Activated CD4-positive, alpha-beta T cell treated with anti-CD3 and anti-CD28 coated beads for 36 hours (primary cell): ENCODE measurements around the gene ZNF652. TPM values are rescaled to one million over a fixed set of nuclear protein-coding genes. Genes with fewer than 3 reads are reported as not detected.

Experiments
- ATAC-seq: fragments of 200-7000 bp; cut with Tn5 transposase; one replicate; pipeline ENCODE4 v1.10.0; 2021; ENCODE audit warnings: mild to moderate bottlenecking, moderate library complexity
- CTCF ChIA-PET: fragments of 350-600 bp; sonication (Branson Sonifier 250); formaldehyde crosslinking; loops from one replicate; lab custom pipeline; 2021; ENCODE audit warnings: antibody characterized with exemption; lab: Charles Lee
- POLR2A ChIA-PET: fragments of 350-600 bp; sonication (Branson Sonifier 250); formaldehyde crosslinking; loops from one replicate; lab custom pipeline; 2021; ENCODE audit warnings: antibody characterized with exemption, inconsistent platforms; lab: Charles Lee
- DNase-seq: peaks from one replicate; pipeline ENCODE4 v3.0.0-alpha.2; 2020
- H3K27ac Mint-ChIP-seq: one replicate; pipeline ENCODE4 v1.8.0; 2021; ENCODE audit warnings: mixed read lengths
- H3K27me3 Mint-ChIP-seq: one replicate; pipeline ENCODE4 v1.8.0; 2021; ENCODE audit warnings: mixed read lengths
- H3K36me3 Mint-ChIP-seq: one replicate; pipeline ENCODE4 v1.8.0; 2021; ENCODE audit warnings: low read depth, mixed read lengths
- H3K4me1 Mint-ChIP-seq: one replicate; pipeline ENCODE4 v1.8.0; 2021; ENCODE audit warnings: mixed read lengths
- H3K4me3 Mint-ChIP-seq: one replicate; pipeline ENCODE4 v1.8.0; 2021; ENCODE audit warnings: mild to moderate bottlenecking, moderate library complexity, mixed read lengths
- H3K9me3 Mint-ChIP-seq: one replicate; pipeline ENCODE4 v1.8.0; 2021; ENCODE audit warnings: low read depth, mixed read lengths
- intact Hi-C, 2 experiments: fragments of 100-400 bp; cut with DNase I in 1 of 2; cut with micrococcal nuclease in 1 of 2; formaldehyde crosslinking; loops; one replicate each; pipeline versions ENCODE4 v1.14.2 to v1.15.1; 2022 to 2024; cut with DNase I, micrococcal nuclease
- total RNA-seq, 2 experiments: library from RNA; stranded (reverse); gene quantifications; one replicate each; pipeline ENCODE4 v1.2.3, GENCODE V29; 2021

The ZNF652 gene
- total RNA-seq, 2 experiments from 2014 or later, result 5.2 to 7.0 TPM

GRCh38 chr17:49358641-49359247 lies 3.3 kb downstream of the ZNF652 start:
- POLR2A ChIA-PET, result interaction anchor here (0.6 kb wide), 1 partner anchor 1568 kb away, joined by 8 read pairs; no protein-coding TSS in a partner anchor
- ATAC-seq, result peak; percentile 24
- DNase-seq, result peak; percentile 33
- no peaks in the 10 kb centered on the region for H3K9me3 Mint-ChIP-seq
- intact Hi-C loops, result no loop called here
- H3K27ac Mint-ChIP-seq, result peak overlapping the region; percentile 38
- CTCF ChIA-PET, result interaction anchor here (0.5 to 10.9 kb wide), 13 partner anchors 9 to 502 kb away, joined by 3 to 116 read pairs (median 3); no protein-coding TSS in a partner anchor
- H3K36me3 Mint-ChIP-seq, result peaks cover 2% of the 10 kb centered on the region
- H3K4me3 Mint-ChIP-seq, result peak overlapping the region; percentile 46
- H3K4me1 Mint-ChIP-seq, result peaks cover 47% of the 10 kb centered on the region
- peaks cover 1% of the 10 kb centered on the region for H3K27me3 Mint-ChIP-seq

GRCh38 chr17:49357516-49357915 lies 4.5 kb downstream of the ZNF652 start:
- ATAC-seq (no peak), DNase-seq (no peak)
- Mint-ChIP-seq H3K27me3 (peaks cover 1% of the 10 kb centered on the region), H3K4me3 (no peak overlapping the region), H3K36me3 (peaks cover 2% of the 10 kb centered on the region), H3K9me3 (no peaks in the 10 kb centered on the region), H3K4me1 (peaks cover 55% of the 10 kb centered on the region), H3K27ac (no peak overlapping the region)
- ChIA-PET CTCF (interaction anchor here (0.7 to 3.1 kb wide), 6 partner anchors 9 to 45 kb away, joined by 3 to 24 read pairs (median 4); no protein-coding TSS in a partner anchor), POLR2A (no interaction called here)
- intact Hi-C loops, result no loop called here

GRCh38 chr17:49356320-49356719 lies 5.7 kb downstream of the ZNF652 start:
- DNase-seq (no peak), ATAC-seq (no peak)
- ChIA-PET CTCF (interaction anchor here (1.0 kb wide), 1 partner anchor 19 kb away, joined by 3 read pairs; no protein-coding TSS in a partner anchor), POLR2A (no interaction called here)
- H3K36me3 Mint-ChIP-seq, result peaks cover 2% of the 10 kb centered on the region
- H3K27ac Mint-ChIP-seq, result no peak overlapping the region
- H3K4me3 Mint-ChIP-seq, result no peak overlapping the region
- peaks cover 58% of the 10 kb centered on the region for H3K4me1 Mint-ChIP-seq
- H3K9me3 Mint-ChIP-seq, result no peaks in the 10 kb centered on the region
- no peaks in the 10 kb centered on the region for H3K27me3 Mint-ChIP-seq
- intact Hi-C loops, result no loop called here

DNA sequence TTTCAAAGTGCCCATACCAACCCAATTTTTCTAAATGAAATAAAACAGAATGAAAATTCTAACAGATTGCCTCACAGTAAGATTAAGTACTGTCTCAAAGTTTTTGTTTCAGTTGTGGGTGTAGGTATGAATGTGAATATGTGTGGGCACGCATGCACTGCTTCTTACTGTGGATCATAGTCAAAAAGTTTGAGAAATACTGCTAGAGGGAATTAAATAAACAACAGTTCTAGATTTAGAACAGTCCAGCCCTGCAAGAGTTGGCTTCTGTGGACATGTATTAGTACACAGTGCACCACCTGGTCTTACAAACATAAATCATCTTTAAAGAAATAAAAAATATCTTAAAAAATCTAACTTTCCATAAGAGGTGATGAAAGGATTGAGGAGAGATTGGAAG lies 8.4 kb downstream of the ZNF652 start:
- DNase-seq, result peak; percentile 18
- intact Hi-C loops, result no loop called here
- ChIA-PET CTCF (interaction anchor here (0.8 to 1.0 kb wide), 3 partner anchors 13 to 39 kb away, joined by 3 to 4 read pairs (median 3); no protein-coding TSS in a partner anchor), POLR2A (no interaction called here)
- Mint-ChIP-seq H3K36me3 (peaks cover 4% of the 10 kb centered on the region), H3K9me3 (no peaks in the 10 kb centered on the region), H3K4me1 (peaks cover 42% of the 10 kb centered on the region), H3K27ac (peak overlapping the region; percentile 42), H3K27me3 (no peaks in the 10 kb centered on the region), H3K4me3 (no peak overlapping the region)
- peak; percentile 82 for ATAC-seq

DNA sequence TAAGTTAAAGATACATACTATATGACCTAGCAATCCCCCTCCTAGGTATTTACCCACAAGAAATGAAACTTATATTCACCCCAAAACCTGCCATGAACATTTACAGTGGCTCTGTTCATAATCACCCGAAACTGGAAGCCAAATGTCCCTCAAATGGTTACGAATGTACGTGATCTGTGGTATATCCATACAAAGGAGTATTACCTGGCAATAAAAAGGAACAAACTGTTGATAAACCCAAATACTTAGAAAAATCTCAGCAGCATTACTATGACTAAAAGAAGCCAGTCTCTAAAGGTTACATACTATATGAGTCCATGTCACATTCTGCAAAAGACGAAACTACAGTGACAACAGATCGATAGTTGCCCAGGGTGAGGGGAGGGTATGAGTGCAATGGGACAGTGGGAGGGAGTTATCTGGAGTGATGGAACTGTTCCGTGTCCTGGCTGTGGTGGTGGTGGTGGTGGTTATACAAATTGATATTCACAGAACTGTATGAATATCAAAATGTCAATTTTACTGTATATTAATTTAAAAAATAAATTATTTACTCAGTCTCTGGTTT lies 9.4 kb downstream of the ZNF652 start:
- CTCF ChIA-PET, result interaction anchor here (0.5 to 1.4 kb wide), 3 partner anchors 8 to 32 kb away, joined by 3 to 4 read pairs (median 3); no protein-coding TSS in a partner anchor
- intact Hi-C loops, result no loop called here
- peak; percentile 20 for DNase-seq

DNA sequence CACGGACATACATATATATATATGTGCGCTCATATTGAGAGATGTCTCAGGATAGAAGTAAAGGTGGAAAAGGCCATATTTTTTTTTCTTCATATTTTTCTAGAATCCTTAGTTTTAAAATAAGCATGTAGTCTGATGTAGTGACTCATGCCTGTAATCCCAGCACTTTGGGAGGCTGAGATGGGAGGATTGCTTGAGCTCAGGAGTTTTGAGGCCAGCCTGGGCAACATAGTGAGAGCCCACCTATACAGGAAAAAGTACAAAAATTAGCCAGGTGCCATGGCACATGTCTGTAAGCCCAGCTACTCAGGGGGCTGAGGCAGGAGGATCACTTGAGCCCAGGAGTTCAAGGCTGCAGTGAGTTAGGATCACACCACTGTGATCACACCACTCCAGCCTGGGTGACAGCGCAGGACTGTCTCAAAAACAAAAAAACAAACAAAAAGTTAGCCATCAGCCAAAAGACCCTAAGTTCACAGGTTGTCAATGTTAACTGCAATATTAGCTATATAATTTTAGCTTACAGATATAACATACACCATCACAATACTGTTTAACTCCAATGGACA lies 10.4 kb downstream of the ZNF652 start:
- Mint-ChIP-seq H3K9me3 (no peaks in the 10 kb centered on the region), H3K36me3 (peaks cover 6% of the 10 kb centered on the region), H3K4me3 (no peak overlapping the region), H3K4me1 (peaks cover 45% of the 10 kb centered on the region), H3K27ac (peak overlapping the region; percentile 42), H3K27me3 (no peaks in the 10 kb centered on the region)
- no peak for ATAC-seq
- intact Hi-C loops, result no loop called here
- CTCF ChIA-PET, result interaction anchor here (0.7 to 1.4 kb wide), 3 partner anchors 9 to 45 kb away, joined by 3 to 4 read pairs (median 3); no protein-coding TSS in a partner anchor
- POLR2A ChIA-PET, result no interaction called here
- no peak for DNase-seq

More for the DNA sequence above, 9.4 kb downstream of the ZNF652 start:
- Mint-ChIP-seq H3K9me3 (no peaks in the 10 kb centered on the region), H3K36me3 (peaks cover 6% of the 10 kb centered on the region), H3K27ac (no peak overlapping the region), H3K4me1 (peaks cover 41% of the 10 kb centered on the region), H3K27me3 (no peaks in the 10 kb centered on the region), H3K4me3 (no peak overlapping the region)
- ATAC-seq, result peak; percentile 55
- POLR2A ChIA-PET, result no interaction called here

DNA sequence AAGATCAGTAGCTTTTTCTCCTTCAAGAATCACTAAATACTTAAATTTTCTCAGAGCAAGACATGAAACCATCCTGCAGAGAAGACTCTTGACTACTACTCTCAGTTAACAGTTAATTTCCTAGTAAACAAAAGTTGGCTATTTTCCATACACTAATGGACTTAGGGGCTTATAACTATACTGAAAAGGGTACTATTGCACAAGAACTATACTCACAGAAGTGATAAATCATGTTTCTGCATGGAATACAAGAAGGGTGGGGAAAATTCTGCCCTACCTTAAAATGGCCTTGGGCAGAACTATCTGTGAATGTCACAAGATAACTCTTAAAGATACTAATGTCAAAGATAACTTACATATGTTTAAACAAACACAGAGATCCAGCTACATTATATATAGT lies 12.5 kb downstream of the ZNF652 start:
- ChIA-PET POLR2A (no interaction called here), CTCF (interaction anchor here (0.8 to 2.2 kb wide), 5 partner anchors 9 to 33 kb away, joined by 3 to 7 read pairs (median 3); no protein-coding TSS in a partner anchor)
- Mint-ChIP-seq H3K4me3 (no peak overlapping the region), H3K9me3 (no peaks in the 10 kb centered on the region), H3K36me3 (peaks cover 6% of the 10 kb centered on the region), H3K27ac (no peak overlapping the region), H3K4me1 (peaks cover 46% of the 10 kb centered on the region), H3K27me3 (no peaks in the 10 kb centered on the region)
- DNase-seq (no peak), ATAC-seq (no peak)
- intact Hi-C loops, result loop anchor here in 1 of 2 experiments (10.0 kb wide), 1 partner anchor 435 kb away; no protein-coding TSS in a partner anchor

DNA sequence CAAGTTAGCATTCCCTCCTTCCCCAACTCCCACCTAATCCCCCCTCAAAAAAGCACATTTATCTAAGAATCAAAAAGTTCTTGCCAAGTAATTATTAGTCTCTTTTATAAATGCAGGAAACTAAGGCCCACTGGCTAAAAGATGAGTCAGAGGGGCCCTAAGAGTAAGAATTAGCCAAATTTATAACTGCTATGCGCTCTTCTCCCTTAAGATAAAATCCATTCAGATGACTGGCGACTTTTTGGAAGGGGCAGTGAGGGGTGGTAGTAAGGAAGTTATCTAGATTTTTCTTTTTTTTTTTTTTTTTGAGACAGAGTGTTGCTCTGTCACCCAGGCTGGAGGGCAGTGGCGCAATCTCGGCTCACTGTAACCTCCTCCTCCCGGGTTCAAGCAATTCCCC lies 17.1 kb downstream of the ZNF652 start:
- Mint-ChIP-seq H3K4me1 (peaks cover 61% of the 10 kb centered on the region), H3K36me3 (peaks cover 6% of the 10 kb centered on the region), H3K27ac (no peak overlapping the region), H3K27me3 (no peaks in the 10 kb centered on the region), H3K4me3 (no peak overlapping the region), H3K9me3 (no peaks in the 10 kb centered on the region)
- ChIA-PET CTCF (interaction anchor here (0.8 to 2.1 kb wide), 2 partner anchors 29 to 212 kb away, joined by 4 to 5 read pairs; no protein-coding TSS in a partner anchor), POLR2A (no interaction called here)
- ATAC-seq, result no peak
- intact Hi-C loops, result loop anchor here in 1 of 2 experiments (10.0 kb wide), 1 partner anchor 430 kb away; no protein-coding TSS in a partner anchor
- DNase-seq, result no peak

GRCh38 chr17:49343273-49343672 lies 18.8 kb downstream of the ZNF652 start:
- Mint-ChIP-seq H3K27me3 (peaks cover 2% of the 10 kb centered on the region), H3K4me1 (peaks cover 64% of the 10 kb centered on the region), H3K4me3 (peak overlapping the region; percentile 55), H3K9me3 (no peaks in the 10 kb centered on the region), H3K27ac (peak overlapping the region; percentile 71), H3K36me3 (peaks cover 3% of the 10 kb centered on the region)
- peak; percentile 70 for ATAC-seq
- intact Hi-C loops, result loop anchor here in 1 of 2 experiments (2.0 to 10.0 kb wide), 3 partner anchors 304 to 502 kb away; no protein-coding TSS in a partner anchor
- ChIA-PET CTCF (interaction anchor here (1.1 to 2.1 kb wide), 4 partner anchors 14 to 27 kb away, joined by 3 to 7 read pairs (median 4); no protein-coding TSS in a partner anchor), POLR2A (no interaction called here)
- DNase-seq, result peak; percentile 38

DNA sequence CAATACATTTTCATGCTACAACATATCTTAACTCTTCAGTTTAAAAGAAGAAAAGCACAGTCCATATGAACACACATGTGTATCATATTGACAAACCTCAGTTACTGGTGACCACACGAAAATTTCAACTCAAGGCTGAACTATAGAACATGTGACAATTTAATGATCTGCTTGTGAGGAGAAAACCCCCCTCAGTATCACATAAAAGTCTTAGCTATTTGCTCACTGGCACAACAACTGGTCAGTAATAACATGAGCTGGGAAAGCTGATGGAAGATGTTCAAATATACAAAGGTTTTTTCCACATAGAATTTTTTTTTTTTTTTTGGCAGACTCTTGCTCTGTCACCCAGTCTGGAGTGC lies 19.5 kb downstream of the ZNF652 start:
- intact Hi-C loops, result loop anchor here (1.0 to 10.0 kb wide), 8 partner anchors 14 to 502 kb away; partner anchors contain the start of gene SPOP (in 1 of the 2)
- Mint-ChIP-seq H3K27ac (peak overlapping the region; percentile 7), H3K27me3 (peaks cover 2% of the 10 kb centered on the region), H3K4me3 (peak overlapping the region; percentile 7), H3K9me3 (no peaks in the 10 kb centered on the region), H3K4me1 (peaks cover 65% of the 10 kb centered on the region), H3K36me3 (peaks cover 3% of the 10 kb centered on the region)
- no peak for DNase-seq
- ChIA-PET CTCF (interaction anchor here (0.6 to 6.0 kb wide), 12 partner anchors 14 to 745 kb away, joined by 3 to 24 read pairs (median 5); no protein-coding TSS in a partner anchor), POLR2A (interaction anchor here (0.5 to 0.7 kb wide), 4 partner anchors 35 to 715 kb away, joined by 3 to 5 read pairs (median 4); no protein-coding TSS in a partner anchor)
- ATAC-seq, result peak; percentile 21

DNA sequence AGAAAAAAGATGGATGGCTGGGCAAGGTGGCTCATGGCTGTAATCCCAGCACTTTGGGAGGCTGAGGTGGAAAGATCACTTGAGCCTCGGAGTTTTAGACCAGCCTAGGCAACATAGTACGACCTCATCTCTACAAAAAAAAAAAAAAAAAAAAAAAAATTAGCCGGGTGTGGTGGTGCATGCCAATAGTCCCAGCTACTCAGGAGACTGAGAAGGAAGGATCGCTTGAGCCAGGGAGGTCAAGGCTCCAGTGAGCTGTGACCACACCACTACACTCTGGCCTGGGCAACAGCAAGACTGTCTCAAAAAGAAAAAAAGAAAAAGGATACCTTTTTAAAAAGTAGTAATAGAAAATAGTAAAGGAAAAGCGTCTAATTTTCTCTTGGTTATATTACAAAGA lies 20.7 kb downstream of the ZNF652 start:
- H3K27ac Mint-ChIP-seq, result peak overlapping the region; percentile 55
- ChIA-PET CTCF (interaction anchor here (0.6 to 6.0 kb wide), 6 partner anchors 17 to 49 kb away, joined by 3 to 24 read pairs (median 6); no protein-coding TSS in a partner anchor), POLR2A (no interaction called here)
- ATAC-seq, result no peak
- DNase-seq, result no peak
- H3K9me3 Mint-ChIP-seq, result no peaks in the 10 kb centered on the region
- intact Hi-C loops, result loop anchor here in 1 of 2 experiments (10.0 kb wide), 1 partner anchor 427 kb away; no protein-coding TSS in a partner anchor
- peaks cover 58% of the 10 kb centered on the region for H3K4me1 Mint-ChIP-seq
- peaks cover 3% of the 10 kb centered on the region for H3K36me3 Mint-ChIP-seq
- H3K27me3 Mint-ChIP-seq, result peaks cover 2% of the 10 kb centered on the region
- H3K4me3 Mint-ChIP-seq, result peak overlapping the region; percentile 50
